ENCODE measurements around the gene C7orf33. TPM values are rescaled to one million over a fixed set of nuclear protein-coding genes. Genes with fewer than 3 reads are reported as not detected.

The C7orf33 gene
- total and polyA plus RNA-seq, 9 of the 15 experiments (the other 6 are each of a cell fraction or from before 2014, with no cell fraction given): 0.04 TPM; not detected in 8

DNA sequence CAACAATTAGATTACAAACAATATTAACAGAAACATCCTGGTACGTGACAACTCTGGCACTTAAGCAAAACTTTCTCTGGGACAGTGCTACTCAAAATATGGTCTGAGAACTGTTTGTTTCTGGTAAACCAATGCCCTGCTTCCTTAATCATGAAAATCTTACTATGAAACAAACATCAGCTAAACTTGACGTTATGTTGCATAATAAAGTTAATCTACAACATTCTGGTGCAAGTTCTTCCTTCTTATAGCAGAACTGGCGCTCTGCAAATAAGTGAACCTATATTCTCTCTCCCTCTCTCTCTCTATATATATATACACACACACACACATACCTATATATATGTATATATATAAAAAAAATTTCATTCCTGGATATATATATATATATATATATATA, 7.8 kb downstream of the C7orf33 start (continued):
- TF ChIP-seq ZNF696 (CRISPR knock-in tag; conservative IDR thresholded peaks at IDR 0.05) (no peak), TAF7 (tag; IDR thresholded peaks at IDR 0.05) (no peak), NCOA2 (IDR thresholded peaks at IDR 0.05; ENCODE audit: partially characterized antibody in 2 of 2) (no peak), ZFX (CRISPR knock-in tag; IDR thresholded peaks at IDR 0.05) (no peak), PTBP1 (IDR thresholded peaks at IDR 0.05; ENCODE audit: low read depth, low read length) (no peak)
- TF ChIP-seq, protein P1, sequence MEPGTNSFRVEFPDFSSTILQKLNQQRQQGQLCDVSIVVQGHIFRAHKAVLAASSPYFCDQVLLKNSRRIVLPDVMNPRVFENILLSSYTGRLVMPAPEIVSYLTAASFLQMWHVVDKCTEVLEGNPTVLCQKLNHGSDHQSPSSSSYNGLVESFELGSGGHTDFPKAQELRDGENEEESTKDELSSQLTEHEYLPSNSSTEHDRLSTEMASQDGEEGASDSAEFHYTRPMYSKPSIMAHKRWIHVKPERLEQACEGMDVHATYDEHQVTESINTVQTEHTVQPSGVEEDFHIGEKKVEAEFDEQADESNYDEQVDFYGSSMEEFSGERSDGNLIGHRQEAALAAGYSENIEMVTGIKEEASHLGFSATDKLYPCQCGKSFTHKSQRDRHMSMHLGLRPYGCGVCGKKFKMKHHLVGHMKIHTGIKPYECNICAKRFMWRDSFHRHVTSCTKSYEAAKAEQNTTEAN (CRISPR knock-in tag; IDR thresholded peaks at IDR 0.05): no peak

DNA sequence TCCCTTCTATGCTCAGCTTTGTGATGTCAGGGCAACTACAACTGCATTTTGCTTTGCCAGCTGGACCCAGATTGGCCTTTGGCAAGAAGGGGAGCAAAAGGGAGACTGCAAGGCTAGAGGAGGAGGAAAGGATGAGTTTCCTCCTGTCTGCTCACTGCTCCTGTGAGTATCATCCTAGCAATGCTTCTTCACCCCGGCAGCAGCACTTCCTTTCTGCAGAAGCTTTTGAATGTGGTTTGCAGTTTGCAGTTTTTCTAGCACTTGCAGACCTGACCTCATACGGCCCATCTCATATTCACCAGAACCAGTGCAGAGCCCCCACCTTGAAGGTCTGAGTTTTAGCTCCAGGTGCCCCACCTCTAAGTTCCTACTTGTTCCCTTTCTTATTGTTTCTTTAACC, 14.8 kb downstream of the C7orf33 start:
- H2AFZ ChIP-seq (ENCODE audit: low read depth, low read length): no peak overlapping the region
- ATAC-seq (no peak), FAIRE-seq (no peak), DNase-seq (ENCODE audit: extremely low read depth in 1 of 4, low spot score in 3 of 4) (no peak)
- no peaks in the 10 kb centered on the region; the same call in 1 of the 2 replicates for H3K9me3 ChIP-seq (replicated peaks; ENCODE audit: control insufficient read depth, insufficient read depth, low read depth, low read length)
- 0% methylated on average over 2 of the region's 2 CpGs for WGBS (ENCODE audit: insufficient coverage, low coverage, missing lambda C conversion rate)
- no peaks in the 10 kb centered on the region for H4K20me1 ChIP-seq (replicated peaks; ENCODE audit: control insufficient read depth, insufficient read depth, low read length)
- peaks cover 15 to 25% of the 10 kb centered on the region in 2 experiments; a peak in 3 of 5 replicates for H3K27me3 ChIP-seq (ENCODE audit: control insufficient read depth in 2 of 2, insufficient read depth in 2 of 2, low read length in 2 of 2)
- H3K27ac ChIP-seq (ENCODE audit: extremely low read depth, low read depth, low read length): no peak overlapping the region
- CTCF ChIA-PET (ENCODE audit: low intra/inter-chr PET ratio): no interaction called here
- no peaks in the 10 kb centered on the region for H3K79me2 ChIP-seq (ENCODE audit: control insufficient read depth, insufficient read depth, low read length)
- H3K9me1 ChIP-seq (ENCODE audit: control insufficient read depth, insufficient read depth, low read length): no peaks in the 10 kb centered on the region
- in situ Hi-C loops (cut with MboI): no loop called here
- BruUV-seq (replicated peaks): no TSS peak
- H3K9ac ChIP-seq (ENCODE audit: insufficient read depth in 1 of 2, low read depth in 2 of 2, low read length in 2 of 2): no peak overlapping the region
- TF ChIP-seq CBX3 (IDR thresholded peaks at IDR 0.05; ENCODE audit: borderline replicate concordance in 1 of 2, low read length in 2 of 2) (0 out of 3 replicates have a peak, but pooled peaks of 1 of the 2 experiments have one; percentile 24), ZNF253 (CRISPR knock-in tag; conservative IDR thresholded peaks at IDR 0.05) (no peak), ZNF507 (tag; conservative IDR thresholded peaks at IDR 0.05) (no peak)
- H3K4me2 ChIP-seq (ENCODE audit: insufficient read depth, low read length): no peak overlapping the region
- H3K4me3 ChIP-seq: no peak overlapping the region
- intact Hi-C loops (cut with micrococcal nuclease): no loop called here
- no peaks in the 10 kb centered on the region for H3K4me1 ChIP-seq (replicated peaks in 1 of 2; ENCODE audit: control insufficient read depth in 2 of 2, insufficient read depth in 2 of 2, low read length in 2 of 2)
- H3K36me3 ChIP-seq (ENCODE audit: control insufficient read depth, insufficient read depth, low read length): no peaks in the 10 kb centered on the region
- POLR2A ChIA-PET: interaction anchor here (0.6 kb wide), 1 partner anchor 129 kb away, joined by 3 read pairs; no protein-coding TSS in a partner anchor
